Medulla oblongata (tissue), 1 donor: ENCODE results near the gene LIPT2.
A peak's percentile ranks its signal among the peaks of the same experiment; 100 is the strongest.
"Not testable (repeated sequence)": the region's sequence is repeated elsewhere in the genome, so short reads cannot be mapped to it uniquely, and the experiment has no call there.

ENCODE experiments used
- DNase-seq: peaks from one replicate; pipeline ENCODE4 v3.0.0-alpha.2; 2015; ENCODE audit errors: extremely low spot score

LIPT2 gene

DNA sequence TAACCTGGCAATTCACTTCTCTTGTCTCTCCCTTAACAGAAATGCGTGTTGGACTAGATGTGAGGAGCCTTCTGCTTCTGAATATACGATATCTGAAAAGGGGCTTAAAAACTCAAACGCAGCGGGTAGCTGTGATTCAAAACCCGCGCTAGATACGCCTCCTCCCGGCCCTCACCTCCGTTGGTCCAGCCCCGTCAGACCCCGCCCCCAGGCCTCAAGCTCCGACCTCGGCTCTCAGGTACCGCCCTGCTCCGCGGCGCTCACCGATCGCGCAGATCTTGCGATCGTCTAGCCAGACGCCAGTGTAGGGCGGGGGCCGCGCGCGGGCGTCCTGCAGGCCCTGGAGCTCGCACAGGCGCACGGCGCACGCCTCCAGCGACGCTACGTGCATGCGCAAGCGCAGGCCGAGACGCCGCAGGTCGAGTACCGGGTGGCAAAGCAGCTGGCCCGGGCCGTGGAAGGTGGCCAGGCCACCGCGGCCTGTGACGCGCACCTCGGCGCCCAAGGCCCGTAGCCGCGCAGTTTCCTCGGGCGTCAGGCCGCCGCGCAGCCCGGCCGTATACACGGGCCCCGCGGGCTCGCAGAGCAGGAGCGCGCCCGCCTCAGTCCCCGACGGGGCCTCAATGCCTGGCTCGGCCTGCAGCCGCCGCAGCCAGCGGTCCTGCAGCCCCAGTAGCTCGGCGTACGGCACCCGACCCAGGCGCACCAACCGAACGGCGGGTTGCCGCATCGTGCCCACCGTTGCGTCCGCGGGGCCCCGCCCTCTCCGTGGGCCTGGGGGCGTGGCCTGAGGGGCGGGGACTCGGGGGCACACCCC lies at the start of gene LIPT2:
Gene LIPT2, minus strand, starts transcription at position 751 of the 817 bp plus-strand sequence. Its CDS starts 21 bp downstream, at position 730.
- peak; percentile 95 for DNase-seq

DNA sequence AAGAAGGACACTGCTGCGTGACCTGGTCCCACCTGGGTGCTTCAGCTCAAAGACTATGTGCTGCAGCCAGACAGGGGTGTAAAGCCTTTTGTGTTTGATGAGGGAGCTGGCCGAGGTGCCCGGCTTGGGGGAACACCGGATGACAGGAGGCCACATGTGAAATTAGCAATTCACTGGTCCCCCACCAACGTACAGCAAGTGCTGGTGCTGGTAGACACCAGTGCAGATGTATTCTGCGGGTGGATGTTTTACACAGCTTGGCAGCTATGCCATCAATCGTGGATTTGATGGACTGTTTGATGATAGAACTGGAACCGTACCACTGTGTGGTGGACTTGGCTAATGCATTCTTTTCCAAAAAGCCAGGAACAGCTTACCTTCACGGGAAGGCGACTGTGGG lies 47.9 kb upstream of the LIPT2 start:
- DNase-seq: no peak

DNA sequence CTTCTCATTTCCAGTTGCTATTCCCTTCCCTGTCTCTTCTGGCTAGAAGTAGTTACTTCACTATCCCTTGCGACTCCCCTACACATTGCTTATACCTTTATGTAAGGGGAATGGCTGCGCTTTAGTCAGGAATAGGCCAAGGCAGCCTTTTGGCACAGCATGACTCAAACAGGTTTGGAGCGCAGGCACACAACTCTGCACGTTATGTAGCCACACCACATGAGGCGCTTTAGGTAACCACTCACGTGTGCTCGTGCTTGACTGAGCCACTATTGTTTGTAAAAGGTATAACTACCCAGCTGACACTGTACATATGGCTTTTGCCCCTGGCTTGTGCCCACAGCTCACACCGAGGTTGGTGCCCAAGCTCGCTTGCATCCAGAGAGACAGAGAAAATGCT lies 46.7 kb upstream of the LIPT2 start:
- no peak for DNase-seq

DNA sequence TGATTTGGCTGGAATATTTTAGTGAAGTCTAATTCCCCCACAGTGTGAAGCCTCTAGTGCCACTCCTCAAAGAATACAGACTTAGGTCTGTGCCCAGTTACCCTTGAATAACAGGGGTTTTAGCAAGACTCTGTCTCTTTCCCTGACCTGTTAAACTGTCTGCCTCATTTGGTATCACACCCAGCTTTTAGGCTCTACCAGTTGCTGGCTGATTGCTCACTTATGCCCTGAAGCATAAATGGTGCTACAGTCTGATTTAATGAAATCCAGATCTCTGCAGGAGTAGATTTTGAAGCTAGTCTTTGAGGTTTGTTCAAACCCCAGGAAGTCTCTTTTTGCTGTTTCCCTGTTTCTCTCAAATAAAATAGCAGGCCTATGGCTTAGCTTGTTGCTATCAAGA lies 45.2 kb upstream of the LIPT2 start:
- no peak for DNase-seq

DNA sequence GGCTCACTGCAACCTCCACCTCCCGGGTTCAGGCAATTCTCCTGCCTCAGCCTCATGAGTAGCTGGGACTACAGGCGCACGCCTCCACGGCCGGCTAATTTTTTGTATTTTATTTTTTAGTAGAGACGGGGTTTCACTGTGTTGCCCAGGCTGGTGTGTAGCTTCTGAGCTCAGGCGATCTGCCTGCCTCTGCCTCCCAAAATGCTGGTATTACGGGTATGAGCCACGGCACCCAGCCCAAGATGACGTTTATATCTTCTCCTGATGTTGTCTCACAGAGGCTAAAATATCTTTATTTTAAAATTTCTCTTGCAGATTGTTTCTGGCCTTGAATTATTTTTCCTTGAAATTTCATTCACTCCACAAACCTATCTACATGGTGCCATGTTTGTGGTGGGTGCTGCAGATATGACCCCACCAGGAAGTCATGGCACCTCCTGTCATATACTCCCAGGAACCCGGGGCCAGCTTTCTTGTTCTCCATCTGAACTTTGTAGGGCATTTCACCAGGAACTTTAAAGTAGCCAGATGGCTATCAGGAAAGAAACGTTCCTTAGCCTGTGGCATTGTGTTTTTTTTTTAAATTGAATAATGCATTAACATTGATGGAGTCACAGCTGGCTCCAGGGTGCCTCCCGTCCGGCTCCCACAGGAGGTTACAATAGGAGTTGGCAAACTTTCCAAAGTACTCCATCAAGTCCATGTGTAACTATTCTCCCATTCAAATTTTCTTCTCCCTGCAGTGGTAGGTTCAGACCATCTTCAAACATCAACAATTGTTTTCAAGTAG lies 42.0 kb upstream of the LIPT2 start:
- no peak for DNase-seq

DNA sequence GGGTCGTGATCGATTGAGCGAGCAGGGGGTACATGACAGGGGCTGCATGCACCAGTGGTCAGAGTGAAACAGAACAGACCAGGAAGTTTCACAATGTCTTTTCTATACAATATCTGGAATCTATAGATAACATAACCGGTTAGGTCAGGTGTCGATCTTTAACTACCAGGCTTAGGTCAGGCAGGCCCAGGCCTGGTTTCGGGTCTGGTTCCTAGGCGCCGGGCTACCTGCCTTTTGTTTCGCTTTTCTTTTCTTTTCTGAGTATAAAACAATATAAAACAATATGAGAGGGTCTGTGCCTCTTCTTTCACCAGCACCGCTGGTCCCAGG lies 41.4 kb upstream of the LIPT2 start:
- not testable (repeated sequence) for DNase-seq

DNA sequence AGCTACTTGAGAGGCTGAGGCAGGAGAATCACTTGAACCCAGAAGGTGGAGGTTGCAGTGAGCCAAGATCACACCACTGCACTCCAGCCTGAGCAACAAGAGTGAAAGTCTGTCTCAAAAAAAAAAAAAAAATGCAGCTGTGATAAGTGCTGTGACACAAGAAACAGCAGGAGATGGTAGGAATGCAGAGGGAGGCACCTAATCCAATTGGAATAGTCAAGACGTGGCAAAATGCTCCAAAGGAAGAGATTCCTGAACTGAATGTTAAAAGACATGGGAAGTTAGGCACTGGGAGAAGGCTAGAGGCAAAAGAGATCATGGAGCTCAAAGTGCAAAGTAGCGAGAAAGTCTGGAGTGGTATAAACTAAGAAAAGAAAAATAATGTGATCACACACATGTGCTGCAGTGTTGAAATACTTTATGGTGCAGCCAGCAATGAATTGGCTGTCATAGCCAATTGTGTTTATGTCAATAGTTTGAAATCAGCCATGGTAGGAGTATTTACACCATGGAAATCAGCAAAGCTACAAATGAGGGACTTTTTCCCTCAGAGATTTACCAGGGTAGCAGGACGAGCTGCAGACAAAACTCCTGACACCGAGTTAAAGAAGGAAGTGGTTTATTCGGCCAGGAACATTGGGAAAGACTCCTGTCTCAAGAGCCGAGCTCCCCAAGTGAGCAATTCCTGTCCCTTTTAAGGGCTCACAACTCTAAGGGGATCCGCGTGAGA lies 40.9 kb upstream of the LIPT2 start:
- DNase-seq: no peak

DNA sequence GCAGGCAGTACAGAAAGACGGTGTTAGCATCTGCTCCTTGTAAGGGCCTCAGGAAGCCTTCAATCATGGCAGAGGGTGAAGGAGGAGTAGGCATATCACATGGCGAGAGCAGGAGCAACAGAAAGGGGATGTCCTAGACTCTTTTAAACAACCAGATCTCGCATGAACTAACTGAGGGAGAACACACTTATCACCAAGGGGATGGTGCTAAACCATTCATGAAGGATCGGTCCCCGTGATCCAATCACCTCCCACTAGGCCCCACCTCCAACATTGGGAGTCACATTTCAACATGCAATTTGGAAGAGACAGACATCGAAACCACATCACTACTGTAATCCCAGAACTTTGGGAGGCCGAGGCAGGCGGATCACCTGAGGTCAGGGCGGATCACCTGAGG lies 39.9 kb upstream of the LIPT2 start:
- DNase-seq: no peak

DNA sequence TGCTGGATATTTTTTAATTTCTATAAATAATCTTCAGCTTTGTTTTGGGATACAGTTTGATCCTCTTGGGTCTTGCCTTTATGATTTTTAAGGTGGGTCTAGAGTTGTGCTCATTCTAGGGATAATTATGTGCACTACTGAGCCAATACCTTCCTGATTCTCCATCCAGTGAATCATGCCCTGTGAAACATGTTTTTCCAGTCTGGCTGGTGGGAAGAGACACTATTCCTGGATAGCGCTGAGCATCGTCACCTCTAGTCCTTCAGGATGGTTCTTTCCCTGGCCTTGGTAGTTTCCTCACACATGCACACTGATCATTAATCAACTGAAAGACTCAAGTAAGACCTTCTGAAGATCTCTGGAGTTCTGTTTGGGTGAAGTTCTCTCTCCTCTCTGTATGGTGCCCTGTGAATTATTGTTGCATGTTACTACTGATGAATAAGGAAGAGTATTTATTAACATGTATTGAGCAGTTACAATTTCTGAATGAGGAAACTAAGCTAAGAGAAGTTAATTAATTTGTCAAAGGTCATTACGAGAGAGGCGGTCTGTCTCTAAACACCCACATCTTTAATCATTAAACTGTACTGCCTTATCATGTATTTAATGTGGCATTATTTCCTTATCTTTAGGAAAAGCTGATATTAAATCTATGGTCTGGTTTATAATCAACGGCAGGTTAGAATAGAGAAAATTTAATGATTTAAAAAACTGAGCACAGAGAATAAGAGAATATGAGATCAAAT lies 39.1 kb upstream of the LIPT2 start:
- DNase-seq: no peak

DNA sequence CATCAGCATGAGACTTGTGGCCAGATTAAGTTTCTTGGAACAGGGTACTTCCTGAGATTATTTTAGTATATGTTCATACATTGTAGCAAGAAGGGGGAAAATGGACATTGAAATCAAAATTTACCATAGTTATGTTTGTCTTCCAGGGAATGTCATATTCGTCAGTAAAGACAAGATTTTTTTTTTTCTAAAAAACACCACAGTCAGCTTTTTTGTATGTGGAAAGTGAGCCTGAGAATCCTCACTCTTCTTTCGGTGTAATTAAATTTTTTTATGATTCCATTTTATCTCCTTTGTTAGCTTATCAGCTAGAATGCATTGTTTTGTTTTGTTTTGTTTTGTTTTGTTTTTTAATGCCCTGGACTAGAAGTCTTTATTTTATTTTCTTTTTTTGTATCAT lies 31.5 kb upstream of the LIPT2 start:
- no peak for DNase-seq

DNA sequence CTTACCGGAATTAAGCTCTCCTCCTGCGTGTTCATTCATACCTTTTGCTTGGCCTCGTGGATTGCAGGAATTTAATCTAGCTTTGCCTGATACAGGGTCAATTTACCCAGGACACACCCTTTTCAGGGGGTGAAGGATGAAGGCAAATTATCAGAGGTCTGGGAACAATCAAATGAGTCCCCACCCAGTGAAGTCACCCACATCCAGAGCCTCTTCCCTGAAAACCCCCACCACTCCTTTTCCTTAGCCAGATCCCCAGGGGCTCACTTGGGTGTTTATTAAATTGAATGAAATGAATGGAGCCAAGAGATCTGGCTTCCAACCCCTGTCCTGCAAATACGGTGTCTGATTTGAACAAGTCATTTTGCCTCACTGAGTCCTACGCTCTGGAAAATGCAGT lies 31.0 kb upstream of the LIPT2 start:
- no peak for DNase-seq

DNA sequence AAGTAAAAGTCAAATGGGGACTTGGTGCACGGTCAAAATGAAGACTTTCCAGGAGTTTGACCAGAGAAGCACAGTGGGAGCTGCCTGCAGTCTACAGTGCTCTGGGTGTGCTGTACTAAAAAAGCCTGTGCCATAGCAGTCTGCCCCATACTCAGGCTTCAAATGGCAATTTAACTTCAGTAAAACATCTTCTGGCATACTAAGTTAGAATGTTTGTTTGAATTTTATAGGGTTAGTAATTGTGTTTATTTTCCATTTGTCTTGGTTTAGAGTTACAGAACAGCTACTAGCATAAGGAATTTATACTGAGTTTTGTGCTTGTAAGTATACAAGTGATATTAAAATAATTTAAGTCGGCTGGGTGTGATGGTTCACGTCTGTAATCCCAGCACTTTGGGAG lies 29.3 kb upstream of the LIPT2 start:
- DNase-seq: no peak

DNA sequence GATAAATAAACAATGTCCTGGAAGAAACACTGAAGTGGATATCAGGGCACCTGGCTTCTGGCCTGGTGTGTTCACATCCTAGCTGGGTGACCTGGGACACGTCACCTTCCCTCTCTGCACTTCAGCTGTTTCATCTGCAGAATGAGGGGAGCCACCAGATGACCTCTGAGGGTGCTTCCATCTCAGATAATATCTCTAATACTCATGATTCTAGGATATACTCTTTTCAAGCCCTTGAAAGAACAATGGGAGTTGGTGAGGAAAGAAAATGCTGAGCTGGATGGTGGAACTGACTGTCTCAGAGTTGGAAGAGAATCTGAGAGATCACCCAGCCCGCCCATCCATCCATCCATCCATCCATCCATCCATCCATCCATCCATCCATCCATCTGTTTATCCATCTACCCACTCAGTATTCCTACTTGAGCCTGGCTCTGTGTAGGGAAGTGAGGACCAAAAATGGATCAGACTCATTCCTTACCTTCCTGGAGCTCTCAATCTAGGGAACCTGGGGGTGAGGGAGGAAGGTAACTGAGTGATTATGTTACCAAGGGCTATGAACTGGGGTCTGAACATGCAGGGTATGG lies 28.2 kb upstream of the LIPT2 start:
- DNase-seq: no peak

DNA sequence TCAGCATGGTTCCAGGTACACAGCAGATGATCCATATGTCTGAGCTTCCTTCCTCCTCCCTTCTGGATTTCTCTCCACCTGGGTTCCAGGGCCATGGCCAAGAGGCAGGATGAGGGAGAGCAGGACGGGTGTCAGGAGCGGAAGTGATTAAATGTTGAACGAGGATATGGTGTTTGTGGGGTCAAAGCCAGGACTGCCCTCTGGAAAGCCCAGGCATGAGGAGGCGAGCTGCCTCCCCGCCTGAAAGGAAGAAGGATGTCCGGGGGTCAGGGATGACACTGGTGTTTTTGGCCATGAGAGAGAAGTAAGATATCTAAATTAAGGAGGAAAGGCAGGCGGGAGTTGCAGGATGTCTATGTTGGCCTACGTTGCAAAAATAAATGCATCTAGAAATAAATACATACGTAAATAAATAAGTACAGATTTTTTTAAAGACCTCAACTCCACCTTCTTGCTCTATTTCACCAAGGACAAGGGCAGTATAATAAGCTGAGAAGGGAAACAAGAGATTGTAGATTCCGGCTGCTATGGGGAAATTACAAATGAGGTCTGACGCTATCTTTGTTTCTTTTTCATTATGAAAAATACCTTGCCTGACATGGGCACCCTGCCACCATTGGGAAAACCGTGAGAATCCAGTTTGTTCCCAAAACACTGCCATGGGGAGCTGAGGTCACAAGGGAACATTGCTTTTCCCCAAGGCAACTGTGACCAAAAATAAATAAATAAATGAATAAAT lies 27.6 kb upstream of the LIPT2 start:
- no peak for DNase-seq

DNA sequence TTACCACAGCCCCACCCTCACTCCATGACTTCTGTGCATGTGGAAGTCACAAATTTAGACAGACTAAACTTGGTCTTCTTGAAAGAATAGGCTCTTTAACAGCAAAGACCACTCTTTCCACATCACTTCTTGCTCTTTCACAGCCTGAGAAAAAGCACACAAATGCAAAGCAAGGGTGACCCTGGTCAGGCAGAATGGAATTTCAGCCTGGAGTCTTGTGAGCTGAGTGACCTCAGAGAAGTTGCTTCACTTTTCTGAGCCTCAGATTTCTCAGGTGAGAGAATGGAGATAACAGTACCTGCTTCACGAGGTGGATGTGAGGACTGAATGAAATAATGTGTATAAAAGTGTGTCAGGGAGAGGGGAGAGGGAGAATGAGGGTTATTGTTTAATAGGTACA lies 26.8 kb upstream of the LIPT2 start:
- no peak for DNase-seq

DNA sequence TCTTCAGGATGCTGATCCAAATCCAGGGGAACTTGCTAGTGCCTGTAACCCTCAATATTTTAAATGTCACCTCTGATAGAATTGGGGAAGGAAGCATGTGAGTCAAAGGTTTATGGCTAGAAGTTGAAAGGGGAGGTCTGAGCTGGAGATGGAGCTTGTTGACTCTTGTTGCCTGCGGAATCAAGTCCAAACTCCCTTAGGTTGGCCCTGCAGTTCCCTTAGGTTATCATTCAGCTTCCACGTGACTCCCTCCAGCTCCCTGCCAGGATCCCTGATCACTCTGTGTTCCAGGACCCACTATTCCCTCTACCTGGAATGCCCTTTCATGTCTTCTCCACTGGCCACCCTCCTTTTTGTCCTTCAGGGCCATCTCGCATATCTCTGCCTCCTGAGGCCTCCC lies 26.2 kb upstream of the LIPT2 start:
- DNase-seq: no peak

DNA sequence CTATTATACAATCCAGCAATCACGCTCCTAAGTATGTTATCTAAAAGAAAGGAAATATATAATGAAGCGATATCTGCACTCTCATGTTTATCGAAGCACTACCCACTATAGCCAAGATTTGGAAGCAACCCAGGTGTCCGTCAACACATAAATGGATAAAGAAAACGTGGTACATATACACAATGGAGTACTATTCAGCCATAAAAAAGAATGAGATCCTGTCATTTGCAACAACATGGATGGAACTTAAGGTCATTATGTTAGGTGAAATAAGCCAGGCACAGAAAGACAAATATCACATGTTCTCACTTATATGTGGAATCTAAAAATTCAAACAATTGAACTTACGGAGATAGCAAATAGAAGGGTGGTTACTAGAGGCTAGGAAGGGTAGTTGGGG lies 24.1 kb upstream of the LIPT2 start:
- DNase-seq: not testable (repeated sequence)

DNA sequence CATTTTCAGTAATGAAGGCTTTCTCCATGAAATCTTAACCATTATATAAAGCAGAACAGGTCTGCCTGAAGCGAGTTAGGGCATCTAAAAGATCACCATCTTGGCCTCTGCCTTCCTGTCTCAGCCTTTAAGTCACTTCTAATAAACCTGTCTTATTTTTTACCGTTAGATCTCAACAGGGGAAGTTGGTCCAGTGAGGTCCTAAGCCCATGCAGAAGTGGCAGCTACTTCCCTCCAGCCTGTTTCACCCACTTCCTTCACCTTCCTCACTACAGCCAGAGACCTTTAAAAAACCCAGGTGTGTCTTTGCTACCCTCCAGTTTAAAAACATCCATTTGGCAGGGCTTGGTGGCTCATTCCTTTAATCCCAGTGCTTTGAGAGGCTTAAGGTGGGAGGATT lies 14.1 kb upstream of the LIPT2 start:
- DNase-seq: no peak

DNA sequence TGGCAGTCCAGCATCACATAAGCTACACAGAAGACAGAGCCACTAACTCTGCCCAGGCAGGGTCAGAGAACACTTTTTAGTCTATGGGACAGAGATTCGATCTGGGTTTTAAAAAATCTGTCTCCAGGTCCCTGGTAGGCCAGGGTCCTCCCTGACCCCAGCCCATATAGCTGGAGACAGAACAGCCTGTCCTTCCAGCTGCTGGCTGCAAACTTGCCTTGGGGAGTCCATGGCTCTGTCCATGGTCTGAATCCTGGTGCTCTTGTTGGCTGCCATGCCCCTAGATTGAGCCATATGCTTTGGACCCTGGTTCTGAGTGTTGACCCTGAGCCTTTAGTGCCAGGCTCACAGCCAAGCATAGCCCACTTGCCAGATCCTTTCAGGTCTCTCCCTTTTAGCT lies 13.3 kb upstream of the LIPT2 start:
- no peak for DNase-seq

DNA sequence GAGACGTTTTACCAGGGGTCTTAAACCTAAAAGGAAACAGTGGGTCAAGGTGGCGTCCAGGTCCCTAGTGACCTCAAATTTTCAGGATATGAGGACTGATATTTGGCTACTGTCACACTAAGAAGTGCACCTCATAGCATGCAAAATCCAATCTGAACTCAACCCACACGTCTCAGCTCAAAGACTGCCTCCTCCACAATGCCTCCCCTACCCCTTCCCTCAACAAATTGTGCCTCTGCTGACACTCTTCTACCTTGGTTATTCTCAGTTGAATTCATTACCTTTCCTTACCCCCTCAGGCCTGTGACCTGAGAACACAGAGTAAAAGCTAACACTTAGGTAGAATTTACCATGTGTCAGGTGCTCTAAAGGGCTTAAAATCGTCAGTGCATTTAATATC lies 12.4 kb upstream of the LIPT2 start:
- no peak for DNase-seq
